ENCODE data around the gene DIO3.

DIO3 gene

DNA sequence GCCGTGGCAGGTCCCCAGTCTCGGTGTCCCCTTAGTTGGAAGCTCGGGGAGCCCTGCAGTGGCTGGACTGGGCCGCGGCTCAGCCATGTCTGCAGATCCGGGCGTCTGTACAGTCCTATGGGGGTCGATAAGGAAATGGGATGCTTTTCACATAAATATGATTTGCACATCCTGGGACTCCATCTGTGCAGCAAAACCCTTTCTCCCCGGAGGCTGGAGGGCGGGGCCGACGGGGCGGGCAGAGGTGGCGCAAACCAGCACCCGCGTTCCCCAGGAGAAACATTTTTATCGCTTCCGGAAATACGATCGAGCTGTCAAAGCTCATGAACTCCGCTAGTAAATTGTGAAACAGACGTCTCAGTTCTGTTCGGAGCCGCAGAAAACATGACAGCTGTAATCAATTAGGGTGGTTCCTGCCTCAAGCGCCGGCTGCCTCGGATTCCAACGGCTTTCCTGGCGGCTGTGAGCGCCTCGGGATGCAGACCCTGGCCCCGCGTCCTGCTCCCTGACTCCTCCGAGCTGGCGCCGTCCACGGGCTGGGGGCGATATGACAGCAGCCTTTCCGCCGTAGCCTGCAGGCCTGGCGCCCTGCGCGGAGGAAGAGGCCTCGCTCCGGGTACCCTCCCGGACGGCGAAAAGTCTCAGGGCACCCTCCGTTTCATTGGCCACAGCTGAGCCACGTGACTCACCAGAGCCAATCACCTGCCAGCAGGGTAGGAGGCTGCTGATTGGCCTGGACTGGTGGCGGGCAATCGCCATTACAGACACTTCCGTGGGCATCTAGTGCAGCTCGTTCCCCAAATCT is 23.0 kb downstream of the DIO3 start:
- DNase-seq: no peak

DNA sequence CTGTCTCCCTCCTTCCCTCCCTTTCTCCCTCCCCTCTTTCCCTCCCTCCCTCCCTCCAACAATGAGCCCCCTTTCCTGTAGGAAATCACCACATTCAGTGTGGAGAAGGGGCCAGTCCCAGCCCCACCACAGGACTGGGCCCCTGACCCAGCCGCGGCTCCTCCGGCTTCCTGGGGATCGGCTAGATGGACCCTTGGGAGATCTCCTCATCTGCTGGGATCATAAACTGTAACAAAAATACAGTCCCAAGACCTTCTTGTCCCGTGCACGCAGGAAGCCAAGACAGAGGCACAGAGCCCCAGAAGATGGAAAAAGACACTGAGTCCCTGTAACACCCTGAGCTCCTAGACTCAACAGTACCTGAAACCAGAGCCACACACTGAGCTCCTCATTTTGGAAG is 23.9 kb downstream of the DIO3 start:
- DNase-seq: no peak

DNA sequence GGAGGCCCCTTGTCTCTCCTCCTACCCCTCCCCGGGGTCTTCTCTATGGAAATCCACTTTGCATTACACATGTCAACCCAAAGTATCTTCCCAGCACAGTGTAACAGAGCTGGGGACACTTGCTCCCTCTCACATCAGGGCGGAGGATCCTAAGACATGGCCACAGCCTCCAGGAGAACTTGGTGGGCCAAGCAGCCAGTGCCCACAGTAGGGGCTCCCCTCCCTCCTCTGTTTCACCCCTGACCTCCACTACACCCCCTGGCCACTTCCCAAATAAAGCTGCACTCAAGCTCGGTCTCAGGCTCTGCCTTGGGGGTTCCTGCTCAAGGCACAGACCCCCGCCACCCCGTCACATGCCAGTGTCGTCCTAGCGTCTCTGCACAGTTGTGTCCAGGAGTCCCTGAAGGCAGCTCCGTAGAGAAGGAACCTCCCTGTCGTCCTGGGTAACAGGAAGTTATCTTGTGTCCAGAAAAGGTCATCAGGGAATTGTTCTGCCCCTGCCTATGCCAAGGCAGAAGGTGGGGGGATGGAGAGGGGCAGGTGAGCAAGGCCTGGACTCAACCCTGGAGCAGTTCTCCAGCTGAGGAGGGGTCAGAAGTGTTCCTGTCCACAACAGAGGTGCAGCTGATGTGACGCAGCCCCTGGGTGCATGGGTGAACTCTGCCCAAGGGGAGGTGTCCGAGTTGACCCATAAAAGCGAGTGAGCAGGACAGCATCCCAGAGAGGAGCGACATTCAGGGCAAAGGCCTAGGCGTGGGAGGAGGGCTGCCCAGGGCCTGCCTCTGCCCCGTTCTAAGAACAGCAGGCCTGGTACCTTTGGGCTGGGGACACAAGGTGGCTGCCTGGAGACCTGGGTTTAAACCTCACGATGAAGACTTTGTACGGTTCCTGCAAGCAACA is 25.5 kb downstream of the DIO3 start:
- no peak for DNase-seq

DNA sequence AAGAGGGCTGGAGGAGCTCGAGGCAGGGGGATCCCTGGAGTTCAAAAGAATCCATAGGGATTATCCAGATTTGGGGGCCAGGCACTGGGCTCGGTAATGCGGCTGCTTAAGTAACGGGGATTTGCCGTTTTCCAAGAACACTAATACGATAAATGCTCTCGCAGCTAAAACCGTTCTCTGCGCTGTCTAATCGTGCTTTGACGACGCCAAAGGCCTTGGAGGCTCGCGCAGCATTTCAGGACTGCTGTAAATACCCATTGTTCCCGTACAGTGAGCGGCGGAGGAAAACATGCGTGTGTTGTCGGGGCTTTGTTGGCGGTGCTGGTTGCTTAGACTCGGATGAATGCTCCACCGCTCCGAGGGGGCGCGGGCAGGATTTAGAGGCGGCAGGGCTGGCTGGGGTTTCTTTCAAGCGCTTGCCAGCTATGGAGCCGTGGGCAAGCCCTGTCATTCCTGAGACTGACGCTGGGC is 26.2 kb downstream of the DIO3 start:
- DNase-seq: no peak

DNA sequence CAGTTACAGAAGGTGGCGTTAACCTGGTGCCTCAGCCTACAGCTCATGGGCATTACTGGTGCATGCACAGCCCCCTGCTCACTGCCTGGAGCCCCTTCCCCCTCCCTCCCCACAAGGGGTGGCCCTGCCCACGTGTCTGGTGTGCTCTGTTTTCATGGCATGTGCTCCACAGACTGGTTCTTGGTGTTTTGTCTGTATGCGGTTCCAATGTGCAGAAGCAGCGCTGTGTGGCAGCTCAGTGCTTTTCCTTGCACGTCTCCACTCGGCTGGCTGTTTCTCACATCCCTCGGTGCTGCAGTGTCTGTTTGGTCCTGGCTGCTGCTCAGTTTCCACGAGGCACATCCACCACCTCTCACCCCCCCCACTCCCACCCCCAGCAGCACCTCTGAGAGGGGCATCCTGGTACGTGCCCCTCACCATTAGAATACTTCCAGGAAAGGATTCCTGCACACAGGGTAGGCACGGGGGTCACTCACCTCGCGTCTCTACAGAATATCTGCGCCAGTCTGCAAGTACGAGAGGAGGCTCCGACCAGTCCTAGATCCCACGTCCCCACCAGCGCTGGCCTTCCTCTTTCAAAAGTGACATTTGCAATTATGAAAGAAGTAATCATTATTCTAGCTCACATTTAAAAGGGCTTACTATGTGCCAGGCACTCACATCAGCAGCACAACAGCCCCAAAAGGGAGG is 27.1 kb downstream of the DIO3 start:
- no peak for DNase-seq

DNA sequence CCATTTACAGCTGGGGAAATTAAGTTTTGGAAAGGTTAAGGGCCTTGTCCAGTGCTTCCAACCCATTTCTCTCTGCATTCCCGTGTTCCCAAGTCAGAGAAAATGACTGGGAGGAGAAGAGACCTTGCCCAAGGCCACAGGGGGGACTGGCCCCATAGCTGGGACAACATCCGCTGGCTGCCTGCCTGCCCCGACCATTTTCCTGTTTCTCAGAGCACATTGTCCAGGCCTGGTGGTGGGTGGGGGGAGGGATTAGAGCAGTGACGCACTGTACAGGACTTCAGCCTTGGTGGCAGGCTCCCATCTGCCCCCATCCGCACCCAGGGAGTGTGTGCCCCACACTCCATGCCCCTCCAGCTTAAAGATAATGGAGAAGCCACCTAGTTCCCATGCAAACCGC is 27.7 kb downstream of the DIO3 start:
- DNase-seq: no peak

DNA sequence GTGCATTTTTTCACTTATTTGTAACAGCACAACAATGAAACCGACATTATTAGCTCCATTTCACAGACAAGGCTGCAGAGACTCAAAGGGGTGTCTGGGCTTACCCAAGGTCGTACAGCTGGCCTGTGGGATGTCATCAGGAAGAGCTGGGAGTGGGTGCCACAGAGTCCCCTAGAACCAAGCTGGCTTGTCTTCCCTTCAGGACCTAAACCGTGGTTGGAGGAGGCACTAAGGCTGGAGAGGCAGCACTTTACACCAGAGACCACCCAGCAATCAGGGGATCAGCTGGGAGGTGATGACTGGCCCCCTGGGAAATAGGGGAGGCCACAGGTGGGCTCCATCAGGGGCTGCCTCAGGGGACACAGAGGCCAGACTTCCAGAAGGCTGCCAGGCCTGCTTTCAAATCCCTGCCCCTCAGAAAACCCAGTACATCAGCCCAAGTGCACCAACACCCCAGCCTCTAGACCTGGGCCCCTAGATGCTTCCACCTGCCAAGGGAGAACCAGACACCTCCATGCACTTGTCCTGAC is 28.3 kb downstream of the DIO3 start:
- DNase-seq: no peak

DNA sequence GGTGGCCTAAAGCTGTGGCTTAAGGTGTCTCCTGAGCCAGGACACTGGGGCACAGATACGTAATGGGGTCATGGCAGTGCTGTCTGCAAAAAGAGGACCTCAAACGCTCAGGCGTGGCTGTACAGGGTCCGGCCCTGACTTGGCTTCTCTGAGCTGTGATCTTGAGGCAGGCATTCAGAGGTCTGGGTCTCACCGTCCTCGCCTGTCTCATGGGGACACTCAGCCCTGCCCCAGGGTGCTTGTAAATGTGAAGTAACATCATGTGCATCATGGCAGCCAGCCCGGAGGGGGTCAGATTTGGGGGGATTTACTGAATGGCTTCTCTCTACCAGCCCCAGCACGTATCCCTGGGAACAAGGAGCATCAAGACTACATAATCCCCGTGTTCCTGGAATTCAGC is 28.8 kb downstream of the DIO3 start:
- DNase-seq: no peak

DNA sequence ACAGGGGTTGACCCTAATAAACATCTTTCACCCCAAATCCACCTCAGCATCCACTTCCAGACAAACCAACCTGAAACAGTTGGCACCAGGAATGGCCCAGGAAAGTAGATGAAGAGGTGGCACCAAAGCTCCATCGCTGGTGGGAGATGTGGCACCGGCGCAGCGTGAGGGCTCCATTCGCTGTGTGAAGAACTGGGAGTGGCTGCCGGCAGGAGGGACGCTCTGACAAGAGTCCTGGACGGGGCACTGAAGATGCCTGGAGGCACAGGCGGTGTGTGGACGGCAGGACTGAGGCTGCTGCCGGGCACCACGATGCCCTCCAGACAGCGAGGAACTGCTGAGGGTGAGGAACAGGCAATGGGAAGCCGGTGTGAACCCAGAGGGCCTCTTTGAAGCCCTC is 29.3 kb downstream of the DIO3 start:
- DNase-seq: no peak

DNA sequence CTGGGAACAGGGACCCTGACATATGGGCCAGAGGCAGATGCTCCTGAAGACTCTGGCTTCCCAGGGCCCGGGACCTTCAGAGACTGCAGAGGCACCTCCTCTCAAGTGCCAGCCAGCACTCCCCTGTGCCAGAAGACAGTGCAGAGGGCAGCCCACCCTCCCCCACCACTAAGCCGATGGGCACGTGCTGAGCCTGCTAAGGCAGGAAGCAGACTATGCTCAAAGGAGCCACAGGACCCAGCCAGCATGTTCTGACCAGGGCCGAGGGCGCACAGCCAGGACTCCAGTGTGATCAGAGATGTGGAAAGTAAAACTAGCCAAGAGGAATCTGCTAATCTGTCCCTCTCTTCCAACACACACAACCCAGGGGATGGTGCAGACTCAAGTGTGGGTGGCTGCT is 29.8 kb downstream of the DIO3 start:
- DNase-seq: no peak

DNA sequence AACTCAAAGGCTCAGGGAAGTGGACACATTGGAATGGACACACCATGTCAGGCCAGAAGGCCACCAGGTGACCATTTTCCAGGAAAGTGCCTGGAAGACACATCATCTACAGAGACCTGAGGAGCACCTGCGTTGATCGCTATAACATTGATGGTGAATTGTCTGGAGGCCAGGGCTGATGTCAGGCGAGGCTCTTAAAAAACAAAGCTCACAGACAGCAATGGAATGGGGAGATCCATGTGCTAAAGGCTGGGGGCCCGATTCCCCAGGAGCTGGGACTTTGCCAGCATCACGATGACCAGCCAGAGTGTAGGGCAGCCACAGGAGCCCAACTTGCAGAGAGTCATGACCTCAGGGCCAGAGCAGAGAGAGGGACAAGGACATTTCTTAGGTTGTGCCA is 30.3 kb downstream of the DIO3 start:
- no peak for DNase-seq

DNA sequence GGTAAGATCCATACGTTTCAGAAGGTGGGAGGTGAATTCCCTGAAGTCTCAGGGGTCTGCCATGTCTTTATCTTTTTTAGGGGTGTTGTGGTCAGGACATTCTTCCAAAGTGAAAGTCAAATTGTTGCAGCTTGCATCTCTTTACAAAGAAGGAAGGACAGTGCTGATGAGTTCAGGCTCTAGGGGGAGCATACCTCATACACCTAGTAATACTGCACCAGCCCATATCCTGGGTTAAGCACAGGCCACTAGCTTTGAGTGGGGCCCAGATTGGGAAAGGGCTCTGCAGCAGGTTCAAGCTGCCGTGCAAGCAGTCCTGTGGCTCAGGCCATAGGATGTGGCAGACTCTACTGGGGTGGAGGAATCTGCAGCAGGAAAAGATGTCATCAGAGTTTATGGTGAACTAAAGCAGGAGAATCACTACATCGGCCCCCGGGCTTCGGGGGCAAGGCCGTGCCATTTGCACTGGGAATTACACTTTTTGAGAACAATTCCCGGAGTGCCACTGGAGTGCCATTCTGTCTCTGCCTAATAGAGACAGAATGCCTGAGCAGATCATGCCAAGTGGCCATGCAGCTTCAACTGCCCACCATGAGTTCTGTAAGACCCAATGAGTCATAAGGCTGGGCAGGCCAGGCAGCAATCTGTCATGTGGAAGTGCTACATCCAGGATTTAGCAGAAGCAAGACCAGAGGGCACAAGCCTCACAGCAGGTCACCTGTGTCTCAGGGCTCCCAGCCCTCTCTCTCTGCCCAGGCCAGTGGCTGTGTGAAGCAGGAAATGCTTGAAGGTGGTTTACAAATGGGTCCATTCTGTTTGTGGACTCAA is 32.3 kb downstream of the DIO3 start:
- DNase-seq: no peak

DNA sequence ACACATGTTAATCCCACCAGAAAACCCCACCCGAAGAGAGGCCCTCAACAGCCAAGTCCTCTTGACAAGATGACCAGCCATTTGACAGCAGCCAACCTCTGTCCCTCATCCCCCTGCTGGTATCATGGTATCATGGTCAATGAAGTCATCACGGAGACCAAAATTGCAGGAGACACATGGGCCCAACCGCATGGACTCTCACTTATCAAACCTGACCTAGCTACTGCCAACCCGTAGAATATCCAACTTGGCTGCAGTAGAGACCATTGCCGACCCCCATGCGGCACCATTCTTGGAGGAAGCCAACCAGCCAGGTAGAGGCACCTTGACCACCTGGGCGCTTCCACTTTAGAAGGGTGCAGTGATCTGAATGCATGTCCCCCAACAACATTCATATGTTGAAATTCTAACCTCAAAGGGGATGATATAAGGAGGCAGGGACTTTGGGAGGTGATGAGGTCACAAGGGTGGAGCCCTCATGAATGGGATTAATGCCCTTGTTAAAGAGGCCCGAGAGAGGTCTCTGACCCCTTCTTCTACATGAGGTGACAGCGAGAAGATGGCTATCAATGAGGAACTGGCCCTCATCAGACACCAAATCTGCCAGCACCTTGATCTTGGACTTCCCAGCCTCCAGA is 33.3 kb downstream of the DIO3 start:
- DNase-seq: no peak

DNA sequence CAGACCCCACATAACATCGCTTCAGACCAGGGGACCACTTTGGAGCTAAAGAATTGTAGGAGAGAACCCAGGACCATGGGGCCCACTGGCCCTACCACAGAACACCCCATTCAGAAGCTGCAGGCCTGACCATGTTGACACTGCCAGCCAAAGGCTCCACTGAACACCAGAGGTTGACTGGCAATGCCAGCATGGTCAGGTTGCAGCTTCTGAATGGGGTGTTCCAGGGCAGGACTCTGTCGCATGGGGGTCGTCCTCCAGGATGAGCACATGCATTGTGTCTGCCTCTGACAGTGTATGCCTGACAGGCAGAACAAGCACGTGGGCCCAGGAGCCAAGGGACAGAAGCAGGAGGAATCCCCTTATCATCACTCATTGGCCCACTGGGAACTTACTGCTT is 34.1 kb downstream of the DIO3 start:
- DNase-seq: no peak

DNA sequence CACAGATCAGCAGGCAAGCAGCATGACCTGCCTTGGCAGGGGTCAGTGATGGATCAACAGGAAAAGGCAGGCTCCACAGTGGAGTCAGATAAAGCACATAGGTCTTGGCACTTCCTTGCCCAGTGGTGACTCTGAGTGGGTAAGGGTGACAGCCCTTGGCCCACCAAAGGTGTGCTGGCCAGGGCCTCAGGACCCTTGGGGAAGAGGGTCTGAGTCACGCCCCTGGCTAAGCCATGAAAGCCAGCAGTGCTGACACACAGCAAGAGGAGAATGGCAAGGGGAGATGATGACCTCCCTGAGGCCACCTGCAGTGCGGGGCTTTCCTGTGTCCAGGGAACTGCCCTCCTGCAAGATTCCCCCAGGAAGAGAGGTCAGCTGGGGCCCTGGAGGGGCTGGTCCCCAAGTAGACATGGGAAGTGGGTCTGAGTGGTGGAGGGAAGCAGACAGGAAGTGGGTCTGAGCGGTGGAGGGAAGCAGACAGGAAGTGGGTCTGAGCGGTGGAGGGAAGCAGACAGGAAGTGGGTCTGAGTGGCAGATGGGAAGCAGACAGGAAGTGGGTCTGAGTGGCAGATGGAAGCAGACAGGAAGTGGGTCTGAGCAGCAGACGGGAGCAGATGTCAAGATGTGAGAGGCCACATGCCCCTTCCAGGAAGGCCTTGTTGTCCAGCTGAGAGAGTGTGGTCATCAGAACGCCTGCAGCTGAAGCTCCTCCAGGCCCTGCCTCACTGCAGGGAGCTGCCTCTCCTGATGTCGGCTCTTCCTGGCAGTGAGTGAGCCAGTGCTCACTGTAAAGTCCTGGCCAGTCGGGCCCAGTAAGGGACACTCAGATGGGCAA is 34.8 kb downstream of the DIO3 start:
- no peak for DNase-seq

DNA sequence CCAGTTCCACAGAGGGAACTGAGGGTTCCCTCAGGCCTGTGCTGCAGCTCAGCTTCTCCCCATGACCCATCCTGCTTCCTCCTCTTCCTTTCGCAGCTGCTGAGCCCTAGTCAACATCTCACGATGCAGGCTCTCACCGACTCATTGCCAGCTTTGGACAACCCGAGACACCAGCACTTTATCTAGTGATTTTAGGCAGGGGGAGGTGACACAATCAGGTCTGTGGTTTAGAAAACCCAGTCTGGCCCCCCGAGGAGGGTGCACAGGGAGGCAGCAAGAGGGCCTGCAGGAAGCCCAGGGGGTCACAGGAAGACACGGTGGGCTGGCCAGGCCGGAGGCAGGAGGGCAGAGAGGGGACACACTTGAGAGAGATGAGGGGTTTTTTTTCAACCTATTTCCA is 35.4 kb downstream of the DIO3 start:
- no peak for DNase-seq

DNA sequence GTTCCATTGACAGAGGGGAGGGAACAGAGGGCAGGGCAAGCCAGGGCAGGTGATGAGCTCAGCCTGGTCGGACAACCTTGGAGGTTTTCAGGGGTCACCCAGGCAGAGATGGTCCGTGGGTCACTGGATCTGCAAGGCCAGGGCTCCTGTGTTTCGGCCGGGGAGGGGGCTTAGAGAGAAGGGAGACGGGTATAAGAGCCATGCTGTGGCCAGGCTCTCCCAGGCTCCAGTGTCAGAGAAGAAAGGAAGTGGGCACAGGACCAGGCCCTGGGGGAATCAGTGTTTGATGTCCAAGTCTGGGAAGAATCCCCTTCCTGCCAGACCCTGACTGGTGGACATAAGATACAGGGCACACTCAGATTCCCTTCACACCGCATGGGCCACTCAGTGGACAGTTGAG is 36.9 kb downstream of the DIO3 start:
- DNase-seq: no peak

DNA sequence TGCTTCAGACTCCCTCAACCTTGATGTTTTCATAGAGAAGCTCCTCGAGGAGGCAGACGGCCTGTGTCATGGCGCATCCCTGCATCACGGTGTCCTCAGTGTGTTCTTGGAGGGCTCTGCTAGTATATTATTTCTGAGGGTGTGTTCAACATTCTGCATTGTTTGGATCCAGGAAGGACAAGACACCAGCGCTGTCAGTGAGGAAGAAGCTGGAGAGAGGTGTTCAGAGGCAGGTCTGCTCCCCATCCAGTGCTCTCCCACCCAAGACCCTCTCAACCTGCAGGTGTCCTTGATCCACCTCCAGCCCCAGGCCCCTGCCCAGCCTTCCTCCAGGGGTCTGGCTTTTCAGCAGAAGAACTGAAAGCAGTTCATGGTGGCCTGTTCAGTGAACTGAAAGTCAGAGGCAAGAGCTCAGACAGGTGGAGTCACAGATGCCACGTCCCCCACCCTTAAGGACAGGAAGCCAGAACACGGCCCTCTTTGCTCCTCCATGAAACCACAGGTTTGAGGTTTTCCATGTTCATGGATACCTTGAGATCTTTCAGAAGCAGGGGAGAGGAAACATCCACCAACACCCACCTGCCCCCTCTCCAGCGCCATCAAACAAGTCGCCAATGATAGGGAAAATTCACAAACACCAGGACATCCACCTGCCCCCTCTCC is 37.4 kb downstream of the DIO3 start:
- no peak for DNase-seq

DNA sequence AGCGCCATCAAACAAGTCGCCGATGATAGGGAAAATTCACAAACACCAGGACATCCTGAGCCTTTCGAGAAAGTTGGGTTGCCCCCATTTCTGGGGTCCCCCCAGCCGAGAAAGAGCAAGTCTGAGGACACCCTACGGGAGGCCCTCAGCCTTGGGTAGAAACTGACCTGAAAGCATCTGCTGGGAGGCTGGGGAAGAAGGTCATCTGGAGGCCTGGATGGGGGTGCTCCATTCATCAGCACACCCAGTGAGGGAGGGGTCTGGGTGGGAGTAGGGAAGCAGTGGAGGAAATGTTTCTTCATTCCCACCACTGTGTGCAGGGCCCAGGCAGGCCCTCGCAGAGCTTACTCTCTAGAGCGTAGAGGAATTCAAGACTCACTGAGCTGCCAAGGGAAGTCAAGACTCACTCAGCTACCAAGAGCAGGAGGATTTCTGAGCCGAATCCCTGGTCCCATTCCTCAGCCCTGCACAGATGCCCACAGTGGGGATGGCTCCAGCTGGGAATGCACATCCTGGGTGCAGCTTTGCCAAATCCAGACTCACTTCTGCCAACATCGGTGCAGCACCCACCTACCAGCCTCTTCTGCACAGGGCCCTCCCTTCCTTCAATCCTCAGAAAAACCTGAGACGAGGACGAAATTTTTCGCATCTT is 38.1 kb downstream of the DIO3 start:
- DNase-seq: no peak
